Measurements from ENCODE around the gene SEMA3A. TPM values are rescaled to one million over a fixed set of nuclear protein-coding genes. Genes with fewer than 3 reads are reported as not detected.

The SEMA3A gene
- total and polyA plus RNA-seq, 4 donors = 0.08 to 11.0 (median 5.7) TPM; not detected in 1

GRCh38 chr7:84108119-84108518, 86.5 kb downstream of the SEMA3A start:
- intact Hi-C loops (cut with DNase I) = no loop called here
- Histone ChIP-seq H3K27ac (ENCODE audit: low read depth in 1 of 2, low read length in 2 of 2) (no peak overlapping the region), H3K9me3 (ENCODE audit: control insufficient read depth, low read length) (no peaks in the 10 kb centered on the region), H3K36me3 (ENCODE audit: control insufficient read depth in 1 of 2, insufficient read depth in 2 of 2, low read length in 1 of 2) (no peaks in the 10 kb centered on the region), H3K27me3 (ENCODE audit: control insufficient read depth in 1 of 2, insufficient read depth in 2 of 2, low read length in 1 of 2) (no peaks in the 10 kb centered on the region), H3K4me3 (ENCODE audit: low read length in 2 of 2) (no peak overlapping the region), H3K4me1 (ENCODE audit: control insufficient read depth in 1 of 2, insufficient read depth in 2 of 2, low read length in 2 of 2) (no peaks in the 10 kb centered on the region)
- DNase-seq (no peak), ATAC-seq (ENCODE audit: low FRiP score) (no peak)
- 59 to 61% methylated on average over 1 of the region's 1 CpG for WGBS, 2 donors

GRCh38 chr7:84107259-84107658, 87.3 kb downstream of the SEMA3A start:
- 83 to 92% methylated on average over 2 of the region's 2 CpGs for WGBS, 2 donors
- H3K36me3 ChIP-seq (ENCODE audit: control insufficient read depth in 1 of 2, insufficient read depth in 2 of 2, low read length in 1 of 2) = no peaks in the 10 kb centered on the region
- H3K9me3 ChIP-seq (ENCODE audit: control insufficient read depth, low read length) = no peaks in the 10 kb centered on the region
- H3K27ac ChIP-seq (ENCODE audit: low read depth in 1 of 2, low read length in 2 of 2) = no peak overlapping the region
- intact Hi-C loops (cut with DNase I) = no loop called here
- ATAC-seq (ENCODE audit: low FRiP score) (no peak), DNase-seq (no peak)
- no peaks in the 10 kb centered on the region for H3K27me3 ChIP-seq (ENCODE audit: control insufficient read depth in 1 of 2, insufficient read depth in 2 of 2, low read length in 1 of 2)
- H3K4me1 ChIP-seq (ENCODE audit: control insufficient read depth in 1 of 2, insufficient read depth in 2 of 2, low read length in 2 of 2) = no peaks in the 10 kb centered on the region
- H3K4me3 ChIP-seq (ENCODE audit: low read length in 2 of 2) = no peak overlapping the region

- Histone ChIP-seq H3K27ac (ENCODE audit: low read depth in 1 of 2, low read length in 2 of 2) (no peak overlapping the region), H3K4me1 (ENCODE audit: control insufficient read depth in 1 of 2, insufficient read depth in 2 of 2, low read length in 2 of 2) (no peaks in the 10 kb centered on the region), H3K36me3 (ENCODE audit: control insufficient read depth in 1 of 2, insufficient read depth in 2 of 2, low read length in 1 of 2) (no peaks in the 10 kb centered on the region), H3K27me3 (ENCODE audit: control insufficient read depth in 1 of 2, insufficient read depth in 2 of 2, low read length in 1 of 2) (no peaks in the 10 kb centered on the region), H3K4me3 (ENCODE audit: low read length in 2 of 2) (no peak overlapping the region), H3K9me3 (ENCODE audit: control insufficient read depth, low read length) (no peaks in the 10 kb centered on the region)
- DNase-seq (no peak), ATAC-seq (ENCODE audit: low FRiP score) (no peak)
- intact Hi-C loops (cut with DNase I) = no loop called here
- 53 to 65% methylated on average over 3 of the region's 3 CpGs for WGBS, 2 donors
Observed at GRCh38 chr7:84106291-84106690, 88.3 kb downstream of the SEMA3A start.

GRCh38 chr7:84105586-84105985, 89.0 kb downstream of the SEMA3A start:
- no peak for DNase-seq
- intact Hi-C loops (cut with DNase I) = no loop called here
- ATAC-seq (ENCODE audit: low FRiP score) = no peak

GRCh38 chr7:84104826-84105225, 89.8 kb downstream of the SEMA3A start:
- 90% methylated on average over 3 of the region's 3 CpGs for WGBS, 2 donors
- ATAC-seq (ENCODE audit: low FRiP score) (no peak), DNase-seq (no peak)

More at GRCh38 chr7:84105586-84105985, 89.0 kb downstream of the SEMA3A start:
- H3K9me3 ChIP-seq (ENCODE audit: control insufficient read depth, low read length) = no peaks in the 10 kb centered on the region
- H3K27me3 ChIP-seq (ENCODE audit: control insufficient read depth in 1 of 2, insufficient read depth in 2 of 2, low read length in 1 of 2) = no peaks in the 10 kb centered on the region
- 36 to 56% methylated on average over 1 of the region's 1 CpG for WGBS, 2 donors
- H3K4me1 ChIP-seq (ENCODE audit: control insufficient read depth in 1 of 2, insufficient read depth in 2 of 2, low read length in 2 of 2) = no peaks in the 10 kb centered on the region
- no peaks in the 10 kb centered on the region for H3K36me3 ChIP-seq (ENCODE audit: control insufficient read depth in 1 of 2, insufficient read depth in 2 of 2, low read length in 1 of 2)
- no peak overlapping the region for H3K4me3 ChIP-seq (ENCODE audit: low read length in 2 of 2)
- no peak overlapping the region for H3K27ac ChIP-seq (ENCODE audit: low read depth in 1 of 2, low read length in 2 of 2)

GRCh38 chr7:84102213-84102612, 92.4 kb downstream of the SEMA3A start:
- H3K4me3 ChIP-seq (ENCODE audit: low read length in 2 of 2) = no peak overlapping the region
- no peaks in the 10 kb centered on the region for H3K36me3 ChIP-seq (ENCODE audit: control insufficient read depth in 1 of 2, insufficient read depth in 2 of 2, low read length in 1 of 2)
- H3K9me3 ChIP-seq (ENCODE audit: control insufficient read depth, low read length) = no peaks in the 10 kb centered on the region
- intact Hi-C loops (cut with DNase I) = no loop called here
- DNase-seq (no peak), ATAC-seq (ENCODE audit: low FRiP score) (no peak)
- H3K27ac ChIP-seq (ENCODE audit: low read depth in 1 of 2, low read length in 2 of 2) = no peak overlapping the region
- H3K4me1 ChIP-seq (ENCODE audit: control insufficient read depth in 1 of 2, insufficient read depth in 2 of 2, low read length in 2 of 2) = no peaks in the 10 kb centered on the region
- WGBS, 2 donors = 97 to 100% methylated on average over 1 of the region's 1 CpG
- H3K27me3 ChIP-seq (ENCODE audit: control insufficient read depth in 1 of 2, insufficient read depth in 2 of 2, low read length in 1 of 2) = no peaks in the 10 kb centered on the region

More at GRCh38 chr7:84104826-84105225, 89.8 kb downstream of the SEMA3A start:
- no peak overlapping the region for H3K27ac ChIP-seq (ENCODE audit: low read depth in 1 of 2, low read length in 2 of 2)
- H3K9me3 ChIP-seq (ENCODE audit: control insufficient read depth, low read length) = no peaks in the 10 kb centered on the region
- H3K27me3 ChIP-seq (ENCODE audit: control insufficient read depth in 1 of 2, insufficient read depth in 2 of 2, low read length in 1 of 2) = no peaks in the 10 kb centered on the region
- H3K4me3 ChIP-seq (ENCODE audit: low read length in 2 of 2) = no peak overlapping the region
- intact Hi-C loops (cut with DNase I) = no loop called here
- no peaks in the 10 kb centered on the region for H3K36me3 ChIP-seq (ENCODE audit: control insufficient read depth in 1 of 2, insufficient read depth in 2 of 2, low read length in 1 of 2)
- H3K4me1 ChIP-seq (ENCODE audit: control insufficient read depth in 1 of 2, insufficient read depth in 2 of 2, low read length in 2 of 2) = no peaks in the 10 kb centered on the region

- intact Hi-C loops (cut with DNase I) = no loop called here
- DNase-seq (no peak), ATAC-seq (ENCODE audit: low FRiP score) (no peak)
- Histone ChIP-seq H3K27ac (ENCODE audit: low read depth in 1 of 2, low read length in 2 of 2) (no peak overlapping the region), H3K4me1 (ENCODE audit: control insufficient read depth in 1 of 2, insufficient read depth in 2 of 2, low read length in 2 of 2) (no peaks in the 10 kb centered on the region), H3K36me3 (ENCODE audit: control insufficient read depth in 1 of 2, insufficient read depth in 2 of 2, low read length in 1 of 2) (no peaks in the 10 kb centered on the region), H3K27me3 (ENCODE audit: control insufficient read depth in 1 of 2, insufficient read depth in 2 of 2, low read length in 1 of 2) (no peaks in the 10 kb centered on the region), H3K4me3 (ENCODE audit: low read length in 2 of 2) (no peak overlapping the region), H3K9me3 (ENCODE audit: control insufficient read depth, low read length) (no peaks in the 10 kb centered on the region)
- 84 to 87% methylated on average over 1 of the region's 1 CpG for WGBS, 2 donors
Observed at GRCh38 chr7:84100866-84101265, 93.7 kb downstream of the SEMA3A start.

- no peaks in the 10 kb centered on the region for H3K9me3 ChIP-seq (ENCODE audit: control insufficient read depth, low read length)
- intact Hi-C loops (cut with DNase I) = no loop called here
- ATAC-seq (ENCODE audit: low FRiP score) = no peak
- no peaks in the 10 kb centered on the region for H3K36me3 ChIP-seq (ENCODE audit: control insufficient read depth in 1 of 2, insufficient read depth in 2 of 2, low read length in 1 of 2)
- H3K27ac ChIP-seq (ENCODE audit: low read depth in 1 of 2, low read length in 2 of 2) = no peak overlapping the region
- H3K4me3 ChIP-seq (ENCODE audit: low read length in 2 of 2) = no peak overlapping the region
- WGBS, 2 donors = 68 to 71% methylated on average over 2 of the region's 2 CpGs
- H3K4me1 ChIP-seq (ENCODE audit: control insufficient read depth in 1 of 2, insufficient read depth in 2 of 2, low read length in 2 of 2) = no peaks in the 10 kb centered on the region
- H3K27me3 ChIP-seq (ENCODE audit: control insufficient read depth in 1 of 2, insufficient read depth in 2 of 2, low read length in 1 of 2) = no peaks in the 10 kb centered on the region
- DNase-seq = no peak
Observed at GRCh38 chr7:84095971-84096370, 98.6 kb downstream of the SEMA3A start.

GRCh38 chr7:84092207-84092606, 102.4 kb downstream of the SEMA3A start:
- Histone ChIP-seq H3K4me3 (ENCODE audit: low read length in 2 of 2) (no peak overlapping the region), H3K27me3 (ENCODE audit: control insufficient read depth in 1 of 2, insufficient read depth in 2 of 2, low read length in 1 of 2) (no peaks in the 10 kb centered on the region), H3K4me1 (ENCODE audit: control insufficient read depth in 1 of 2, insufficient read depth in 2 of 2, low read length in 2 of 2) (no peaks in the 10 kb centered on the region), H3K27ac (ENCODE audit: low read depth in 1 of 2, low read length in 2 of 2) (no peak overlapping the region), H3K9me3 (ENCODE audit: control insufficient read depth, low read length) (no peaks in the 10 kb centered on the region), H3K36me3 (ENCODE audit: control insufficient read depth in 1 of 2, insufficient read depth in 2 of 2, low read length in 1 of 2) (no peaks in the 10 kb centered on the region)
- ATAC-seq (ENCODE audit: low FRiP score) = no peak
- no peak for DNase-seq
- intact Hi-C loops (cut with DNase I) = no loop called here
- WGBS, 2 donors = 10 to 35% methylated on average over 5 of the region's 5 CpGs

Data from aorta (tissue), 5 donors.